Stomach (tissue), 4 donors: ENCODE data around the gene TM4SF4.

ENCODE experiments used
- CTCF ChIP-seq, 7 experiments: fragments of 450-650 bp in 4 of 7; fragments of 200-600 bp in 3 of 7; sonication (generic) in 3 of 7; IDR thresholded peaks; one replicate each; pipeline ENCODE4 v1.5.1; 2016 to 2019; ENCODE audit warnings: antibody characterized with exemption in 7 of 7, control low read depth in 2 of 7, mild to moderate bottlenecking in 1 of 7
- POLR2AphosphoS5 ChIP-seq, 3 donors: sonication (generic); formaldehyde crosslinking; IDR thresholded peaks; one replicate each; pipeline ENCODE4 v1.6.1; 2016; ENCODE audit warnings: antibody characterized with exemption in 3 of 3

- TF ChIP-seq CTCF (IDR thresholded peaks at IDR 0.05) (no peak), POLR2AphosphoS5 (IDR thresholded peaks at IDR 0.05) (no peak)
Measured at GRCh38 chr3:149455989-149456388, 18.5 kb upstream of the TM4SF4 start.
